ENCODE measurements around the gene HMGB4.

Gene HMGB4

DNA sequence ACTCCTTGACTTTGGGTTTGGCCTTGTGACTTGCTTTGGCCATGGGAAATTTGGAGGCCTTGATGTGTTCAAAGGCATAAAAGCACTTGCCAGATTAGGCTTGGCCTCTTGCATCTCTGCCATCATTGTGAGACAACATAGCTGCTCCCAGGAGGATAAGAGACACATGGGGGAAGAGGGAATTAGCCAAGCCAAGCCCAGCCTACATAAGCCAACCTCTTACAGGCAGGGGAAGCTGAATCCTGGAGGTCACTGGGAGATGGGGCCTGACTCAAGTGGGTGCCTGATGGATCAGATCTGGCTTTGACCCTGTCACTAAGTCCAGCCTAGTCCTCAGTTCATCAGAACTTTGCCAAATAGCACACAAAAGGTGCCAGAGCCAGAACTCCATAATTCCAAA, 37.6 kb upstream of the HMGB4 start:
- no peak overlapping the region for H3K4me3 ChIP-seq (ENCODE audit: low read depth, low read length)
- no peak for TF ChIP-seq CTCF (IDR thresholded peaks at IDR 0.05; ENCODE audit: borderline replicate concordance, insufficient read depth, low read depth, low read length)

DNA sequence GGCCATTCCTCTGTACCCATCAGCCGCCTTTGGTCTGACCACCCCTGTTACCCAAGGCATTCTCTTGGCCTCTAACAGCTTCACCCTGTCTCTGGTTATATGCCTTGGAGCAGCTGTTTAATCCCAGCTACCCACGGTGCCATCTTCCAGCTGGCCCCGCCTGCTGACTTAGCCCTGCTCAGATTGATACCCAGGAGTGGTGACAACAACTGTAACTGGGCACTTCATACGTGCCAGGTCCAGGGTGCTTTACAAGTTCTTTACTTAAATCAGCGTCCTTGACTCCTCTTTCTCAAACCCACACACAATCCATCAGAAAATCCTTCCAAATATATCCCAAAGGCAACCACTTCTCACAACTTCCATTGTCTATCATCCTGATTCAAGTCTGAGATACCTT, 37.2 kb upstream of the HMGB4 start:
- TF ChIP-seq CTCF (IDR thresholded peaks at IDR 0.05; ENCODE audit: borderline replicate concordance, insufficient read depth, low read depth, low read length) = no peak
- H3K4me3 ChIP-seq (ENCODE audit: low read depth, low read length) = no peak overlapping the region

DNA sequence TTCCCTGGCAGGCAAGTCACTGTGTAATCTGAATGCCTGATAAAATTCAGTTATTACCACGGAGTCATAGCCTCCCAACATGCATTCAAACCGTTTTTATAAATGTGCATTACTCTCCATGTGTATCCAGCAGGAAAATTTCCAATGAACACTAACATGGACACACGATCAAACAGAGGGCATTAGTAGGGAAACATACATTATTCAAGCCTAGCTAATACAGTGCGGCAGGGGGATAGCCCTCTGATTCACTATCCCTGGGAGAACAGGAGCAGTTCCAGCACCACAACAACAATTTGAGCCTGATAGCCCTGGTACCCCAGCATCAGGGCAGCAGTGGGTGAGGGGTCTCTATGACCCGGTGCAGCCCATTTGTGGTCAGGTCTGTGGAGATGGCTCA, 35.8 kb upstream of the HMGB4 start:
- no peak for TF ChIP-seq CTCF (IDR thresholded peaks at IDR 0.05; ENCODE audit: borderline replicate concordance, insufficient read depth, low read depth, low read length)
- H3K4me3 ChIP-seq (ENCODE audit: low read depth, low read length) = no peak overlapping the region

DNA sequence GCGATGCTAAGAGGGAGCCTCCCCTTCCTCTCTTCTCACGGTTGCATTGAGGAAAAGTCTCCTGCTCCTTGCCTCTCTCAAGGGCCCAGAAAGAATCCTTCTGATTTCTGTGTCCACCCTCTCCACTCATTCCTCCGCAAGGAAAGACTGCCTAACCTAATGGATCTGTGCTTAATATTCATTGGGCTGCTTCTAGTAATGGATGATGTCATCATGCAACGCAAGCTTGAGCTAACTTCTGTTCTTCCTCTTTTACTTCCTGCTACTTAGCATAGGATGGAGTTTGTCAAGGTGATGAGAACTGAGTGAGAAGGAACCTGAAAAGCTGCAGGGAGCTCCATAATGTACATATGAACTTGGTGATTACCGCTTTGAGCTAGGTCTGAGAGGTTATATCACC, 35.2 kb upstream of the HMGB4 start:
- no peak overlapping the region for H3K4me3 ChIP-seq (ENCODE audit: low read depth, low read length)
- TF ChIP-seq CTCF (IDR thresholded peaks at IDR 0.05; ENCODE audit: borderline replicate concordance, insufficient read depth, low read depth, low read length) = no peak

GRCh38 chr1:33836911-33837310, 27.0 kb upstream of the HMGB4 start:
- no peak overlapping the region for H3K4me3 ChIP-seq (ENCODE audit: low read depth, low read length)
- no peak for TF ChIP-seq CTCF (IDR thresholded peaks at IDR 0.05; ENCODE audit: borderline replicate concordance, insufficient read depth, low read depth, low read length)

- TF ChIP-seq CTCF (IDR thresholded peaks at IDR 0.05; ENCODE audit: borderline replicate concordance, insufficient read depth, low read depth, low read length) = no peak
- H3K4me3 ChIP-seq (ENCODE audit: low read depth, low read length) = no peak overlapping the region
Measured at GRCh38 chr1:33837635-33838034, 26.2 kb upstream of the HMGB4 start.

GRCh38 chr1:33841494-33841893, 22.4 kb upstream of the HMGB4 start:
- TF ChIP-seq CTCF (IDR thresholded peaks at IDR 0.05; ENCODE audit: borderline replicate concordance, insufficient read depth, low read depth, low read length) = no peak
- H3K4me3 ChIP-seq (ENCODE audit: low read depth, low read length) = no peak overlapping the region
